Renal cortical epithelial cell (primary cell): ENCODE results near the gene RPL10A. TPM values are rescaled to one million over a fixed set of nuclear protein-coding genes. Genes with fewer than 3 reads are reported as not detected.

Experiments used
- DNase-seq: peaks from one replicate; pipeline ENCODE4 v3.0.0-alpha.2; 2011; ENCODE audit warnings: low read depth
- total RNA-seq: library from RNA; depleted of rRNA; stranded (reverse); fragments of >200 nt; gene quantifications from 2 replicates; pipeline ENCODE4 v1.2.3, GENCODE V29; 2014

RPL10A gene
- total RNA-seq, 1 donor from 2014 or later = 1,305 TPM

DNA sequence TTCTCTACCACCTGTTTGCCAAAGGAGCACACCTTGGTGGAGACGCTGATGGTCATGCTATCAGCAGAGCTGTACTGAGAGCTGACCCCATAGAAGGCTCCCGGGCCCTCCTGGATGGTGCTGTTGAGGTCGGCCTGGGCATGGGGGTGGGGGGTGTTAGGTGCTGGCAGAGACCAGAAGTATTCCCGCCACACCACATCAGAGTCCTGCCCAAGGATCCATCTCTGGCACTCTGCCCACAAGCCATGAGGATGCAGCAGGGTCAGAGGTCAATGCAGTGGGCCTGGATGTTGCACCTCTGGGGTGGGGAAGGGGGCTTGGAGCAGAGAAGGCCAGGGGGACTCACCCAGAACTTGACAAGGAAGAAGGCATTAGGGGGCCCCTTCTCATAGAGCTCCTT, 7.4 kb downstream of the RPL10A start:
- no peak for DNase-seq

- DNase-seq = no peak
Observed at GRCh38 chr6:35476004-35476403, 7.8 kb downstream of the RPL10A start.

- DNase-seq = no peak
Observed at GRCh38 chr6:35477028-35477427, 8.8 kb downstream of the RPL10A start.

DNA sequence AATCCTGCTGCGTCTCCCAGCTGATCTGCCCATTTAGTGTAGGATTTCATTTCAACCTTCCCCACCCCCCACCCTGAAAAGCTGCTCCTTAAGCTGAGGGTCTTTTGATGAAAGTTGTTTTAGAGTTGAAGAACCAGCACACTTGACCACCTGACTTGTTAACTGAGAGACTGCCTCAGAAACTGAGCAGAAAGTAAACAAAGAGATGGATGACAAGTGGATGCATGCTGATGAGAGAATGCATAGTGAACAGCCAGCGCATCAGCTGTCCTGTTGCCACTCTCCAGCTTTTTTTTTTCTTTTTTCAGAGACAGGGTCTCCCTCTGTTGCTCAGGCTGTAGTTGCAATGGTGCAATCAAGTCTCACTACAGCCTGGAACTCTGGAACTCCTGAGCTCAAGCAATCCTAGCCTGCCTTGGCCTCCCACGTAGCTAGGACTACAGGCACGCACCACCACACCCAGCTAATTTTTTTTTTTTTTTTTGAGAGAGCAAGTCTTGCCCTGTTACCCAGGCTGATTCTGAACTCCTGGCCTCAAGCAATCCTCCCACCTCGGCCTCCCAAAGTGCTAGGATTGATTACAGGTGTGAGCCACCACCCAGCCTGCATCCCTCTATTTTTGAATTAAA, 9.5 kb downstream of the RPL10A start:
- DNase-seq = no peak

DNA sequence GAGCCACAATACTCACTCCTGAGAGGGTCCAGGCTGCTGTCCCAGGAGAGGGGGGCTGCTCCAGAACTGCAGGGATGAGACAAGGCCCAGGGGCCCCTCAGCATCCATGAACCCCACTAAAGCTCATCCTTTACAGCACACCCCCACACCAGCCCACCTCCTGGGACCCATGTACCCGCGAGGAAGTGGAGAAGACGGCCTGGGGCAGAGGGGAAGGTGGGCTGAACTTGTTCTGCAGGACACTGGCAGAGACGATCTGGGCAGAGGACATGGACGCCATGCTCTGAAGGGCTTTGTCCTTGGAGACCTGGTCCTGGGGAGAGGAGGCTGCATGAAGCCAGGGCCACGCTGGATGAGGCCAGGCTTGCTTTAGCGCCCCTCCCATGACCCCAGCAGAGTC, 10.1 kb downstream of the RPL10A start:
- DNase-seq = no peak

DNA sequence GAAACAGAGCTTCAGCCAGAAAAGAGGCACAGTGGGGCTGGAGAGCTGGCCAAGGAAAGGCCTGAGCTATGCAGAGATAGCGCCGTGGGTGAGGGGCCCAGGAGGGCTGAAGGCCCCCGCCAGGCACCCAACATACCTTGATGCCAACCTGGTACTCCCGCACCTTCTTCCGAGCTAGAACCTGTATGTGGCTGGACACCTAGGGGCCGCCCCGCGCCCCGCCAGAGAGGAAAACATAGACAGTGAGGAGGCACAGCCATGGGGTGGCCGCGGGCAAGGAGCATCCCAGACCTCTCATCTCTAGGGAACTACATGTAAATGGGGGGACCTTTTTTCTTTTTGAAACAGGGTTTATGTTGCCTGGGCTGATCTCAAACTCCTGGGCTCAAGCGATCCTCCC, 12.0 kb downstream of the RPL10A start:
- DNase-seq = no peak

DNA sequence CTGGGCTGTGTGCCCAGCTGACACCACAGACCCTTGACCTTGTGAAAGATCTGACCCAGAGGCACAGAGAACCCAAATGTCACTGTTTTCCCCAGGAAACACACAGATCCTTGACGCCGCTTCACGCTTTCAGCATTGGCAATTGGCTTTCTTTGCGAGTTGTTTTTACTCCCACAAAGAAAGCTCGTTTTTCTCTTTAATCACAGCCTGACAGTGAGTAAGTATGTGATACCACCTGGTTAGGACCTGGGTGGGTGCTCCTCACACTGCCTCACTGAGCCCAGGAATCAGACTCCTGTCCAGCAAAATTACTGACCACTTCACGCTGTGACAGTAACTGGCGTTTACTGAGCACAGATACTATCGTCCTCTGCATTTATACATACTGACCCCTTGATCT, 13.0 kb downstream of the RPL10A start:
- DNase-seq = no peak

DNA sequence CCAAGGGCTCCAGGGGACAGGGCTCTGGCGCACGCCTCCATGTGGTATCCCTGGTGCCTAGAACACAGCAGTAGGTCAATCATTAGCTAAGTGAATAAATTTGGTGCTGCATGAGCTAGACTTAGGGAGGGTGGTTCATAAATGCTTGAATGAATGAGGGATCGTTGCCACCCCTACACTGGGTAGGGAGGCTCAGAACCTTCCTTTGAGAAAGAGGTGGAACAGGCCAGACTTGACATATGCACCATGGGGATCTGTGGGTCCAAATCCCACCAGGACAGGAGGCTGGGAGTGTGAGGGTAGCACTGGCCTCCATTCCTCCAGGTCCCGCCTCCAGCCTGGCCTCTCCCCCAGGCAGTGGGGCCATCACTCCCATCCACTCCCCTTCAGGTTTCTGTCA, 14.9 kb downstream of the RPL10A start:
- DNase-seq = no peak

GRCh38 chr6:35483490-35483889, 15.3 kb downstream of the RPL10A start:
- no peak for DNase-seq

- DNase-seq = no peak
Observed at GRCh38 chr6:35483893-35484645, 15.9 kb downstream of the RPL10A start.

- DNase-seq = peak; percentile 53
Observed at GRCh38 chr6:35484921-35485392, 16.8 kb downstream of the RPL10A start.

DNA sequence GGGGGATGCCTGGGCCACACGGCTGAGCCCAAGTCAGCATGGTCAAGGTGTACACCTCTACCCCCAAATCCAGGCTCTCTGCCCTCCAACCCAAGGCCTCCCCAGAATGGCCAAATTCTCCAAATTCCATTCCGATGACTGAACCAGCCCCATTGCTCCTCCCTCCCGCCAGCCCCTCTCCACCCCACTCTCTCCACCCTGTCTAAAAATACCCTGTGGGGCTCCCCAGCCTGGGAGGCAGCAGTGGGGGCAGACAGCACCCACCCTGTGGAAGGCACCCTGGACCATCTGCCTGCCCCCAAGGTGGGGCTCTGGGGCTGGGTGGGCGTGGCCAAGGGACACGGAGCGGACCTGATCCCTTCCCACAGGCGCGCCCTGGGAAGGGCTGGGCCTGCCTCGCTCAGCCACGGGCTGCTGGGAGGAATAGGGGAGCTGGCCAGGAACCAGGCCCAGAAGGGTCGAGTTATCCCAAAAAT, 17.2 kb downstream of the RPL10A start:
- no peak for DNase-seq

DNA sequence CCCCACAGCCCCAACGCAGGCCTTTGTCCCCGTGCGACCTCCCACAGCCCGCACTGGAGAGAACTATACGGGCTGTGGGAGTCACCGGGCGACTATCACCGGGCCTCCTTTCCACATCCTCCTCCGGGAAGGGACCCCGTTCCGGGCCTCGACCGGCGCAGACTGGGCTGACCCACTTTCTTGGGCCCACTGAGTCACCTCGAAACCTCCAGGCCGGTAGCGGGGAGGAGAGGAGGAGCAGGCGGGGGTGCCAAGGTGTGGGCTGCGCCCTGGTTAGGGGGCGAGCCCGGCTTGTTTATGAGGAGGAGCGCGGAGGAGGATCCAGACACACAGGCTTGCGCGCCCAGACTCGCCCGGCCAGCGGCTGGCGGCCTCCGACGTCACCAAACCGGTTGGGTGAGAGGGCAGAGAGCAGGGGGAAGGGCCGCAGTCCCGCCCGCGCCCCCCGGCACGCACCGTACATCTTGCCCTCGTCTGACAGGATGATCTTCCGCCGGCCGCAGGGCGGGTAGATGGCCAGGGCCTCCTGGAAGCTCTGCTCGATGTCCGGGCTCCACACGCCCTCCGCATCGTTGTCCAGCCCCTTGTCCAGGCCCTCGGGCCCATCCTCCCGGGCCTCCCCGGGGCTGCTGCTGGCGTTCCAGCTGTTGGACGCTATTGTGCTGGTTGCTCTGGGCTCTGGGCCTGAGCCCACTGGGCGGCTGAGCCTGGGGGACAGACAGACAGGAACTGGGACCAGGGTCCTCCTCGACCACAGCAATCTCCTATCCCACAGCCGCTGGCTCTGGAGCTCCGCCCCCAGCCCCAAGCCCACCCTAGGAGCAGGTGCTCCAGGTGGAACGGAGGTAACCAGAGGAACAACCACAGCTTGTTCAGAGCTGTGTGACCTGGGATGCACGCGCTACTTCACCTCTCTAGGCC, 18.1 kb downstream of the RPL10A start:
- no peak for DNase-seq

DNA sequence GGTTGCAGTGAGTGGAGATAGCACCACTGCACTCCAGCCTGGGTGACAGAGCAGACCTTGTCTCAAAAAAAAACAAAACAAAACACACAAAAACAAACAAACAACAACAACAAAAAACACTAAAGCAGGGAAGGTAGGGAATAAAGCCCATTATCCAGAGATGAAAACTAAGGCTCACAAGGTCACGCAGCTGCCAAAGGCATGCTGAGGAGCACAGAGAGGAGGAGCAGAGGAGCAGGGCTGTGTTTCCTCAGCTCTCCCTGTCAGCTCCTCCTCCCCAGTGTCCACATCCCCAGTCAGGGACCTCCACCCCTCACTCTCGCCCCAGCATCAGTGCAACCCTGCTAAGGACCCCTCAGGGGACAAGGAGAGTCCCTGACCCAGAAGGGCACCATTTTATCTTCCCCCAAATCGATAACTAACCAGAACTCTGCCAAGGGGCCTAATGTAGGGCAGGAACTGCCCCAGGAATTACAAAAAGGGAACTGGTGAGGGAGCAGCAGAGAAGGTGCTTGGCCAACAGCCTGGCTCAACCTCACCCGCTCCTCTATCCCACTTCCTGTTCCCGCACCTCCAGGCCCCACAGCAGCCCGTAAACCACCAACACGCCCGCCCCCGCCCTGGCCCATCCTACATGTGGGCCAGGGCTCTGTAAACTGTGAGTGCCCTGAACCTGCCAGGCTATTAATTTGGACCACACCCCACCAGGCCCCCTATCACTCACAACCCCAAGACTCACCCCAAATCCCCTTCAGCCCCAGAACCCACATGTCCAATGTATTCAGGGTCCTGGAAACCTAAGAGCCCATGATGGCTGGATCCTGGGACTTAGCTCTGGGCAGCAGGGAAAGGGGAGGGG, 19.7 kb downstream of the RPL10A start:
- DNase-seq = no peak

DNA sequence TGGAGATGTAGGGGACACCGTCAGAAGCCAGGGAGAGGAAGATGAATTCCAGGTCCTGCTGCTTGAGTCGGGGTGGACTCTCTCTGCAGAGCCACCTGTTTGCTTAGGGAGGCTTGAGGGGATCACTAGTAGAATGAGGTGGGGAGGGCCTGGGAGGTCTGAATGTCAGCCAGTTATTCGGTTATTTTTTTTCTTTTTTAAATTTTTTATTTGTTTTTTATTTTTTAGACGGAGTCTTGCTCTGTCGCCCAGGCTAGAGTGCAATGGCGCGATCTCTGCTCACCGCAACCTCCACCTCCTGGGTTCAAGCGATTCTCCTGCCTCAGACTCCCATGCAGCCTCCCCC, 20.3 kb downstream of the RPL10A start:
- DNase-seq = no peak

GRCh38 chr6:35489066-35489465, 20.9 kb downstream of the RPL10A start:
- DNase-seq = no peak

DNA sequence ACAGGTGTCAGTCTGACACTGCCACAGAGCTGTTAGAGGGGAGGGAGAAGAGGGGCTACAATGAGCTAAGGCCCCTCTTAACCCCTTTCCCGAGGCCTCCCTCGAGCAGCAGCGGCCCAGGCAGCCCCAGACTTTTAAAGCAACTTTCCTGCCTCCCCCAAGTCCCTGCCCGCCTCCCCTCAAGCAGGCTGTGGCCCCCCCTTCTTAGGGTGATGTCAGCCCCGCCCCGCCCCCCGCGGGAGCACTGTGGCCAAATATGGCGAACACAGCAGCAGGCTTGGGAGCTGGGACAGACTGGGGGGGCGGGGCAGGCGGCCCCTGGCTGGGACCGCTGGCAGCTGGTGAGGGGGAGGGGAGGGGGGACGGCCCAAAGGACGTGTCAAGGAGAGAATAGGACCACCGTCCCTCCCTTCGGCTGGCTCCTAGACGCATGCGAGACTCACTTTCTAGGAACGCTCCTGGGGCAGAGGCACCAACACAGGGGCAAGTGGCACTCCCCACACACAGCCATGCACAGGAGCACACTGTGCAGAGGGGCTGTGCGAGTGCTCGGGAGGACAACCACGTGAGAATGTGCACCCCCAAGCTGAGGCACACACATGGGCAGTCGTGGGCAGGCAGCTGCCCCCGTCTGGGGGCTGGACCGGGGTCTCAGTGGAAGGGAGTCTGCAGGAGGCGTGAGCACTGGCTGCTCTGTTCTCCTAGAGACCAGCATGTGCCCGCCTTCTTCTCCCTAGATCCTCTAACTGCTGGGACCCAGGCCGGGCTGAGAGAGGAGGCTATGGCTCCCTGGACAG, 22.0 kb downstream of the RPL10A start:
- no peak for DNase-seq

DNA sequence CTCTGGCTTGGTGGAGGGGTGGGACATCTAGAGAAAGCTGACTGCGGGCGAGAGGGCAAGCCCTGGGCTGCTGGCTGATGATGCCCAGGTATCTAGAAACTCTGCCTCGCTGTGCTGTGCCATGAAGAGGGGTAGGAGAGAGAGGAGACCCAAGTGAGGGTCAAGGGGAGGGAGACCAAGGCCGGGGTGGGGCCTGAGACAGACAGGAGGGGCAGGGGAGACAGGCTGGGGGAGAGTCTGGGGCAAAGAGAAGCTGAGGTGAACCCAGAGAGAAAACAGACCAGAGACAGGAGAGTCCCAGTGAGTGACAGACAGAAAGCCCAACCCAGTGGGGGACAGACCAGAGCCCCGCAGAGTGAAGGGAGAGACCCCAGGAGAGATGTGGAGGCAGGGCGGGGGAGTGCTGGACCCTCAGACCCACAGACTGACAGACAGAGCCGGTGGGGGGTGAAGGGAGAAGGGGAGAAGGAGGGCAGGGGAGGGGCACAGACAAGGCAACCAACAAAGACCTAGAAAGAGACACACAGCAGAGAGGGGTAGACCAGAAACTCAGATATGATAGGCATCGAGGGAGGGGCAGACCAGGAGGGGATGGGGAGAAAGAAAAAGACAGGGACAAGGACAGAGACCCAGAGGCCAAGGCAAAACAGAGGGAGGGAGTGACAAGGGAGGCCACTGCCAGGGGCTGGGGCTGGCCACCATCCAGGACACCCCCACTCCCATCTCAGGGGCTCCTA, 22.8 kb downstream of the RPL10A start:
- DNase-seq = no peak

- no peak for DNase-seq
Observed at GRCh38 chr6:35491558-35492257, 23.5 kb downstream of the RPL10A start.
